NCI-H2107 treated with DMSO at 0.1 percent for 48 hours (cell line): ENCODE results near the gene SMARCD3.
A peak's percentile ranks its signal among the peaks of the same experiment; 100 is the strongest.

ENCODE experiments used
- DNase-seq: peaks from one replicate; lab custom pipeline; 2025; ENCODE audit not compliant: unreplicated experiment; lab: John Stamatoyannopoulos, UW

The SMARCD3 gene

GRCh38 chr7:151238924-151239836, 9.3 kb downstream of the SMARCD3 start:
- DNase-seq = no peak

GRCh38 chr7:151238190-151238810, 10.2 kb downstream of the SMARCD3 start:
- DNase-seq = no peak

- DNase-seq = no peak
Observed at GRCh38 chr7:151237244-151238189, 11.0 kb downstream of the SMARCD3 start.

GRCh38 chr7:151236406-151236805, 12.1 kb downstream of the SMARCD3 start:
- DNase-seq = no peak

- DNase-seq = no peak
Observed at GRCh38 chr7:151235091-151235787, 13.3 kb downstream of the SMARCD3 start.

- no peak for DNase-seq
Observed at GRCh38 chr7:151233804-151234203, 14.7 kb downstream of the SMARCD3 start.

- DNase-seq = no peak
Observed at GRCh38 chr7:151232917-151233701, 15.4 kb downstream of the SMARCD3 start.

- peak; percentile 43 for DNase-seq
Observed at GRCh38 chr7:151232091-151232916, 16.2 kb downstream of the SMARCD3 start, which contains the start of gene CHPF2. TSS of gene CHPF2 (plus strand) at chr7:151232483. CDS start at chr7:151234012, 1,529 bp downstream.

- no peak for DNase-seq
Observed at GRCh38 chr7:151231080-151231479, 17.4 kb downstream of the SMARCD3 start.

- DNase-seq = no peak
Observed at GRCh38 chr7:151229249-151229648, 19.2 kb downstream of the SMARCD3 start.

- DNase-seq = no peak
Observed at GRCh38 chr7:151228024-151228866, 20.2 kb downstream of the SMARCD3 start.

- DNase-seq = peak; percentile 97
Observed at GRCh38 chr7:151226875-151227782, 21.4 kb downstream of the SMARCD3 start, which contains the start of gene ABCF2. TSS of gene ABCF2 (minus strand) at chr7:151227205. CDS start at chr7:151226458, 747 bp downstream.

- DNase-seq = no peak
Observed at GRCh38 chr7:151226560-151226874, 22.0 kb downstream of the SMARCD3 start.

GRCh38 chr7:151225948-151226510, 22.5 kb downstream of the SMARCD3 start:
- no peak for DNase-seq

- DNase-seq = no peak
Observed at GRCh38 chr7:151223728-151224127, 24.8 kb downstream of the SMARCD3 start.

- DNase-seq = no peak
Observed at GRCh38 chr7:151218170-151218569, 30.3 kb downstream of the SMARCD3 start.

GRCh38 chr7:151215396-151215795, 33.1 kb downstream of the SMARCD3 start:
- no peak for DNase-seq
